ENCODE data around the gene ETNK2.

- TF ChIP-seq POLR2A (IDR thresholded peaks at IDR 0.05; ENCODE audit: low read length) (no peak), GATA1 (IDR thresholded peaks at IDR 0.05; ENCODE audit: low read depth, low read length) (no peak)
Observed at GRCh38 chr1:204096931-204097330, 54.9 kb downstream of the ETNK2 start.

Data from erythroblast (primary cell).